Measurements from ENCODE around the gene DGKD.

Gene DGKD

GRCh38 chr2:233342301-233342700, 12.0 kb upstream of the DGKD start:
- Histone ChIP-seq H3K27me3 (no peaks in the 10 kb centered on the region), H3K4me3 (ENCODE audit: low read depth, low read length) (no peak overlapping the region), H3K36me3 (no peaks in the 10 kb centered on the region), H3K9me3 (no peaks in the 10 kb centered on the region), H3K4me1 (peaks cover 5% of the 10 kb centered on the region)
- DNase-seq = no peak
- TF ChIP-seq, protein P1, sequence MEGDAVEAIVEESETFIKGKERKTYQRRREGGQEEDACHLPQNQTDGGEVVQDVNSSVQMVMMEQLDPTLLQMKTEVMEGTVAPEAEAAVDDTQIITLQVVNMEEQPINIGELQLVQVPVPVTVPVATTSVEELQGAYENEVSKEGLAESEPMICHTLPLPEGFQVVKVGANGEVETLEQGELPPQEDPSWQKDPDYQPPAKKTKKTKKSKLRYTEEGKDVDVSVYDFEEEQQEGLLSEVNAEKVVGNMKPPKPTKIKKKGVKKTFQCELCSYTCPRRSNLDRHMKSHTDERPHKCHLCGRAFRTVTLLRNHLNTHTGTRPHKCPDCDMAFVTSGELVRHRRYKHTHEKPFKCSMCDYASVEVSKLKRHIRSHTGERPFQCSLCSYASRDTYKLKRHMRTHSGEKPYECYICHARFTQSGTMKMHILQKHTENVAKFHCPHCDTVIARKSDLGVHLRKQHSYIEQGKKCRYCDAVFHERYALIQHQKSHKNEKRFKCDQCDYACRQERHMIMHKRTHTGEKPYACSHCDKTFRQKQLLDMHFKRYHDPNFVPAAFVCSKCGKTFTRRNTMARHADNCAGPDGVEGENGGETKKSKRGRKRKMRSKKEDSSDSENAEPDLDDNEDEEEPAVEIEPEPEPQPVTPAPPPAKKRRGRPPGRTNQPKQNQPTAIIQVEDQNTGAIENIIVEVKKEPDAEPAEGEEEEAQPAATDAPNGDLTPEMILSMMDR (IDR thresholded peaks at IDR 0.05; ENCODE audit: low read depth, low read length) = no peak

DNA sequence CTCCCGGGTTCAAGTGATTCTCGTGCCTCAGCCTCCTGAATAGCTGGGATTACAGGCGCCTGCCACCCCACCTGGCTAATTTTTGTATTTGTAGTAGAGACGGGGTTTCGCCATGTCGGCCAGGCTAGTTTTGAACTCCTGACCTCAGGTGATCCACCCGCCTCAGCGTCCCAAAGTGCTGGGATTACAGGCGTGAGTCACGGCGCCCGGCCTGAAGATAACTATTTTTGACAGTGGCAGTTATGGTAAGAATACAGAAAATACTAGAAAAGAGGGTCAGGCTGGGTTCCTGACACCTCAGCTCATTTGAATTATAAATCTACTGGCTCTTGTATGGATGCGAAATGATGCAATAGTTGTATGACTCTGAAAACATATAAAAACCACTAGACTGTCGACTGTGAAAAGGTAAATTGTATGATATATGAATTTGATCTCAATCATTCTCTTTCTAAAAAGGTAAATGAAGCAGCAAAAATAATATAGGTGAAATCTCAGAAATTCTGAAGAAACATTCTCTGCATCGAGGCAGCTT, 11.1 kb upstream of the DGKD start:
- Histone ChIP-seq H3K36me3 (no peaks in the 10 kb centered on the region), H3K4me1 (no peaks in the 10 kb centered on the region), H3K4me3 (ENCODE audit: low read depth, low read length) (no peak overlapping the region), H3K27me3 (no peaks in the 10 kb centered on the region), H3K9me3 (no peaks in the 10 kb centered on the region)
- DNase-seq = no peak
- TF ChIP-seq, protein P1 (IDR thresholded peaks at IDR 0.05; ENCODE audit: low read depth, low read length) = no peak

DNA sequence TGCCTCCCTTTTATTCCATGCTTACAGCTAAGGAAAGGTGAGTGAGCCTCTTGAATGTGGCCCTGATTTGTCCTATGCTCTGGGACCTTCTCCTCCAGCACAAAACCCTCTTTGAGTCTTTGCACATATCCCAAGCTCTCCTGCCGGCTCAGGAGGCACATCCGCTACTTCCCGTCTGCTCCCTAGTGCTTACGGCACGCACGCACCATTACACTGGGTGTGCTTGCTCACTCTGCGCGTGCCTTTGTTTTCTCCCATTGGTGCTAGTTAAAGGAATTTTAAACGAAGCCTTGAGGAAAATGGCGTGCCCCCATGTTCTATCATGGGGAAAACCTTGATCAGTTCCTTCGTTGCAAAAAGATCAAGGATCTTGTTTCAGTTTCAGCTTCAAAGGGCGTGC, 7.9 kb upstream of the DGKD start:
- TF ChIP-seq, protein P1 (IDR thresholded peaks at IDR 0.05; ENCODE audit: low read depth, low read length) = no peak
- H3K27me3 ChIP-seq = no peaks in the 10 kb centered on the region
- peaks cover 21% of the 10 kb centered on the region for H3K4me1 ChIP-seq
- H3K9me3 ChIP-seq = no peaks in the 10 kb centered on the region
- no peaks in the 10 kb centered on the region for H3K36me3 ChIP-seq
- no peak for DNase-seq
- H3K4me3 ChIP-seq (ENCODE audit: low read depth, low read length) = no peak overlapping the region

GRCh38 chr2:233346930-233347329, 7.4 kb upstream of the DGKD start:
- Histone ChIP-seq H3K4me3 (ENCODE audit: low read depth, low read length) (no peak overlapping the region), H3K4me1 (peaks cover 22% of the 10 kb centered on the region), H3K36me3 (no peaks in the 10 kb centered on the region), H3K9me3 (no peaks in the 10 kb centered on the region), H3K27me3 (no peaks in the 10 kb centered on the region)
- DNase-seq = no peak
- TF ChIP-seq, protein P1 (IDR thresholded peaks at IDR 0.05; ENCODE audit: low read depth, low read length) = no peak

DNA sequence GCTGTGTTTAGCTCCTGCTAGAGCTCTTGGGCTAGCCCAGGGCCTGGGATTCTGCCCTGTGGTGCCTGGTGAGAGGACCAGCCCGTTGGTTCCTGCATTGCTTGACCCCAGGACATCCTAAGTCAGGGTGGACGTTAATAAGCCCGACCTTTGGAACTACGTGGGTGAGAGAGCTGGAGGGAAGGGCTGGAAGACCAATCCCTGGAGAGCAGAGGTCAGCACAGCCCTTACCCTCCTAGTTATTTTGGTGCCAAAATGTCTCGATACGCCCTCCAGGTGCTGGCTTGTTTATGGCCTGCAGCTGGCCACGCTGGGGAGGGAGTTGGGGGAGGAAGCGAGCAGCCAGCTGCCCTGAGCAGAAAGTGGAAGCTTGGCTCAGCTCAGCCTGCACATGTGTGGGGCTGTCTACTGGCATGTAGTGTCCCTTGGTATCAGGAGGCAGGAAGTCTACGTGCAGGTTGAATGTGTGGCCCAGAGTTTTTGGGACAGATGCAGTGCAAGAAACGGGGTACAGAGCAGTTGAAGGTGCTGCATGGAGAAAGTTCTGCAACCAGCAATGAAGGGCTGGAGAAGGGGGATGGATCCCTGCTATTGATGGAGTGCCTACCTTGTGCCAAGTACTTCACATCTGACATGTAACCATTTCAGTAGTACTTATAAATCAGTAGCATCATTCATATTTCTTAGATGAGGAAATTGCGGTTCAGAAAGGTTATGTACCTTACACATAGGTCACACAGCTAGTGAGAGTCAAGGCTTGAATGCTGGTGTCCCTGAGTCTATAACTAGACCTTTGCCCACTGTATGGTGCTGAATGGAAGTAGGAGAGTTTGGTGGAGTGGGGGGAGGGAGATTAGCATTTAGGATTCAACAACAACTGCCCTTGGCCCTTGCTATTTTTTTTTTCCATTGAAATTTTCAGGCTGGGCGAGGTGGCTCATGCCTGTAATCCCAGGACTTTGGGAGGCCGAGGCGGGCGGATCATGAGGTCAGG, 5.0 kb upstream of the DGKD start:
- DNase-seq = peak; percentile 51
- Histone ChIP-seq H3K4me1 (peaks cover 31% of the 10 kb centered on the region), H3K4me3 (ENCODE audit: low read depth, low read length) (no peak overlapping the region), H3K36me3 (no peaks in the 10 kb centered on the region), H3K27me3 (no peaks in the 10 kb centered on the region), H3K9me3 (no peaks in the 10 kb centered on the region)
- TF ChIP-seq, protein P1 (IDR thresholded peaks at IDR 0.05; ENCODE audit: low read depth, low read length) = no peak

DNA sequence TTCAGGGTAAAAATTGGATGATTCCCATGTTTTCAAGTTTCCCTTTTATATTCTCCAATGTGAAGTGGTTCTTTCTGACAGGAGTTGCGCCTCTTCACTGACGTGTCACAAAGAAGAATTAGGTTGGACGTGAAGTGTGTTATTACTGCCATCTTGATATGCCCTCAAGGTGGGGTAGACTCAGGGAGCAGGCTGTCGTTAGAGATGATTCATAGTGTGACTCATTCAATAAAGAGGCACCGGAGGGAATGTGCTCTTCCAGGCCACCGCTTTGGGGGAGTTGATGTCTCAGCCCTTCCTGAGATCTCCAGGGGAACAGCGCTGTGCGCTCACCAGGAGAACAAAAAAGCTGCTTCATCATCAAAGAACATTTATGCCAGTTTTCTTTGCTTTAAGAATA, 3.6 kb upstream of the DGKD start:
- peak; percentile 61 for DNase-seq
- no peak overlapping the region for H3K4me3 ChIP-seq (ENCODE audit: low read depth, low read length)

More for the DNA sequence above, 3.6 kb upstream of the DGKD start:
- no peaks in the 10 kb centered on the region for H3K27me3 ChIP-seq
- H3K9me3 ChIP-seq = no peaks in the 10 kb centered on the region
- no peaks in the 10 kb centered on the region for H3K36me3 ChIP-seq
- TF ChIP-seq, protein P1 (IDR thresholded peaks at IDR 0.05; ENCODE audit: low read depth, low read length) = peak; percentile 12; the same call in 1 of the 2 replicates
- H3K4me1 ChIP-seq = peaks cover 35% of the 10 kb centered on the region
